Hematopoietic multipotent progenitor cell treated with erythropoietin and hydrocortisone succinate and interleukin-3 and kit ligand, for 6 days (in vitro differentiated cells): ENCODE data around the gene CLDN11.

ENCODE experiments used
- DNase-seq: peaks from one replicate; pipeline ENCODE4 v3.0.0-alpha.2; 2015

The CLDN11 gene

DNA sequence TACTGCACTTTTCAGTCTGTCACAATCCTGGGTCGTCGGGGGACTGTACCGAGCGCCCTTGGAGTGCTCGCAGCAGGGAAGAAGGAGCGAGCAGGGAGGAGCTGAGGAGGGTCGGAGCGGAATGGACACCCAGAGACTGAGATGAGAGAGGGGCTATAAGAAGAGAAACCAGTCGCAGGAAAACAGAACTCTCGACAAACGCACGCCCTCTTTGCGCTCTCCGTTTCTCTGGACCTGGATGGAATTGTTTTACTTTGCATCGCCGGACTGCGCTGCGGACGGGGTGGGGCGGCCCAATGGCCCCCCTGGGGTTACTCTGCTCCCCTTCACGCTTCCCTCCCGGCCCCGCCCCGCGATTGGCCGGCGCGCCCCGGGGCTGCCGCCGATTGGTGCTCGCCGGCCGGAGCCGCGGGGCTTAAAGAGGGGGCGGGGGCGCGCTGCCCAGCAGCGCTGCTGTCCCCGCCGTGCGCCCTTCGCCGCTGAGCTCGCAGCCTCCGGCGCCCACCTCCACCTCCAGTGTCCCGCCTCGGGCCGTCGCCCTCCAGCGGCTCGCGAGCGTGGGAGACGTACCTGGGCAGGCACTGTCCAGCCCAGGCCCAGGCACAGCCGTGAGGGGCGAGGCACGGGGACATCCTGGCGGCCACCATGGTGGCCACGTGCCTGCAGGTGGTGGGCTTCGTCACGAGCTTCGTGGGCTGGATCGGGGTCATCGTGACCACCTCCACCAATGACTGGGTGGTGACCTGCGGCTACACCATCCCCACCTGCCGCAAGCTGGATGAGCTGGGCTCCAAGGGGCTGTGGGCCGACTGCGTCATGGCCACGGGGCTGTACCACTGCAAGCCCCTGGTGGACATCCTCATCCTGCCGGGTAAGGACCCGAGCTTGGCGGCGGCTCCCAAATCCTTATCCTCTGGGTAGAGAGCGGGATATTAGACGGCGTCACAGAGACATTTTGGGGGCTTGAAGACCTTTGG, at the start of gene CLDN11:
Gene CLDN11 (plus strand): TSS at position 447 of the 977 bp plus-strand sequence. CDS start 199 bp downstream, at position 646.
- DNase-seq = peak; percentile 18

DNA sequence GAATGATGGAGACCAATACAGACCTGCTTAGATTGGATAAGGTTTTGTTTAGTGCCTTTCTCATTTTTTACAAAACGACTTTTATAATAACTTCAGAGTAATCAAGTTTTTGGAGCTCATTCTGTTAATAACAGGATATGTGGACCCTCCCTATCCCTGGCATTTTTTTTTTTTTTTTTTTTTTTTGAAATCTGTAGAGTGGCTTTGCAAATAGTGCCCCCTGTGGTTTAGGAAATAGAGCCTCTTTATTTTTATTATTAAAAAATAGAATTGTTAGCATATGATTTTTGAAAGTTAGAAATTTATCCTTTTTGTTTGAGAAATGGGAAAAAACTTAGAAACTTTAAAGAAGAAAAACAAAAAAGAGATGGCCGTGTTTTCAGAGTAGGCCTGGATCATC, 49.7 kb upstream of the CLDN11 start:
- DNase-seq = peak; percentile 57

DNA sequence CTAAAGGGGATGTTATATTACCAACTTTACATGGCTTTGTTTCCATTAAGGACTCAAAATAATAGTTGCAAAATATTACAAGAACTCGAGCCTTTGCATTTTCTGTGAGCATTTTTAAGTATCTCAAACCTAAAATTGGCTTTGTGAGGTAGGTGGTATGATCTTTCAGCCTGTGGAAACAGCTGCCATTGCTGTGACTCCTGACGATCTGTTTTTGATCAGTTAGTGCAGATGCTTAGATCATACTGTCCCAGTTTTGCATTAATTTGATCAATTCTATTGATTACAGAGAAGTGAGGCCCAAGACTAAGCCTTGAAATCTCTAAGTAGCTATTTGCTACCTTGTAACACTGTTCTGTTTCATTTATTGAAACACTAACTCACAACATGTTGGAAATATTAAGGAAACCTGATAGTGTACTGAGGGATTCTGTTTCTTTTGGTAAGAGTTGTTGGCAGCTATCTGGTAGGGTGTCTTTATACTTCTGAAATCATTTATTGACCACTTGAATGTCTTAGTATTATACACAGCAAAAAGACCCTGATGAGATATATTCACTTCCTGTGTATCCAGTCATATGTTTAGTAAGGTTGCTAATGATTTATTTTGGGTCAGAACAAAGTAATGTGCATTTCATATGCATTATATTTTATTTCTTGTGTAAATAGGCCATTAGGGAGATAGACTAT, 46.3 kb upstream of the CLDN11 start:
- no peak for DNase-seq

DNA sequence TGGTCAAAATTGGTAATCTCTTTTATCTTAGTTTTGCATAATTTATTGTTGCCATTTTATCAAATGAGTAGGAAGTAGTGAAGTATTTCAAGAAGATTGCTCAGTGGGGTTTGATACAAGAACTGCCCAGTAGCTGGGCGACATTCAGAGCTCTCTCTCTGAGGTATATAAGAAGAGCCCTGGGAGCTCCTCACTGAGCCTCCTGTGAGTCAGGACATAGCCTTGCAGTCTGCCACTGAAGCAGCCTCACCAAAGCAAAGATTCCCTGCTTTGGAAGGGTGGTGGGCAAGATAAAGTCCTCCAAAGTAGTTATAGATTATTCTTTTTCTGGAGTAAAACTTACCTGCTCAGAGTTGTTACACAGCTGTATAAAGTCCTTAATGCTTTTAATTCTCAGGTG, 35.1 kb upstream of the CLDN11 start:
- DNase-seq = no peak

GRCh38 chr3:170386468-170386867, 32.2 kb upstream of the CLDN11 start:
- DNase-seq = no peak

DNA sequence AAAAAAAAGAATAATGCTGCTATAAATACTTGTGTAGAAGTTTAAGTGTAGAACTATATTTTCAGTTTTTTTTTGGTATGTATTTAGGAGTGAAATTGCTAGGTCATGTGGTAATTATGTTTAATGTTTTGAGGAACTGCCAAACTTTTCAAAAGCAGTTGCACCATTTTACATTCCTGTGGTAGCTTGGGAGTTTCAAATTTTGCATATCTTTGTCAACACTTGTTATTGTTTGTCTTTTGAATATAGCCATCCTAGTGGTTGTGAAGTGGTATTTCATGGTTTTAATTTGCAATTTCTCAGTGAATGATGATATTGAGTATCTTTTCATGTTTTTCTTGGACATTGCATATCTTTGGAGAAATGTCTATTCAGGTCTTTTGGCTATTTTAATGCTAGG, 30.7 kb upstream of the CLDN11 start:
- DNase-seq = no peak

DNA sequence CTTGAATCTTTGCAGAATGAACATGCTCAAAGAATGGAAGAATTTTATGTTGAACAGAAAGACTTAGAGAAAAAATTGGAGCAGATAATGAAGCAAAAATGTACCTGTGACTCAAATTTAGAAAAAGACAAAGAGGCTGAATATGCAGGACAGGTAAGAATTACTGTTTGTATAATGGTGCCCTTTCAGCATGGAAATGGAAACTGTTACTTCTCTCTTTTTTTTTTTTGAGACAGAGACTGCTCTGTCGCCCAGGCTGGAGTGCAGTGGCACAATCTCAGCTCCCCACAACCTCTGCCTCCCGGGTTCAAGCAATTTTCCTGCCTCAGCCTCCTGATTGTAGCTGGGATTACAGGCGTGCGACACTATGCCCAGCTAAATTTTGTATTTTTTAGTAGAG, 27.6 kb upstream of the CLDN11 start:
- no peak for DNase-seq

DNA sequence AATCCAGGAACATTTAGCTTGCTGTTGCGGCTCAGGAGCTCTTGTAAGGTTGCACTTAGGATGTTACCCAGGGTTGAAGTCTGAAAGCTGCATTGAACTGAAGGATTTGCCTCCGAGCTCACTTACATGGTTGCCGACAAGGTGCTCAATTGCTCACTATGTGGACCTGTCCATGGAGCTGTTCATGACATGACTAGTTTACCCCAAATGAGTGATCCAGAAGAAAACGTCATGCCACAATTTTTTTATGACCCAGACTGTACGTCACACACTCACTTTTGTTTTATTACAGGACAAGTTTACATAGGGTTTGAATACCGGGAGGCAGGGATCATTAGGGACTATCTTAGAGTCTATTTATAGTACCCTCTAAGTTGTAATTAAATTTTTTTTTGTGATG, 21.0 kb upstream of the CLDN11 start:
- no peak for DNase-seq

DNA sequence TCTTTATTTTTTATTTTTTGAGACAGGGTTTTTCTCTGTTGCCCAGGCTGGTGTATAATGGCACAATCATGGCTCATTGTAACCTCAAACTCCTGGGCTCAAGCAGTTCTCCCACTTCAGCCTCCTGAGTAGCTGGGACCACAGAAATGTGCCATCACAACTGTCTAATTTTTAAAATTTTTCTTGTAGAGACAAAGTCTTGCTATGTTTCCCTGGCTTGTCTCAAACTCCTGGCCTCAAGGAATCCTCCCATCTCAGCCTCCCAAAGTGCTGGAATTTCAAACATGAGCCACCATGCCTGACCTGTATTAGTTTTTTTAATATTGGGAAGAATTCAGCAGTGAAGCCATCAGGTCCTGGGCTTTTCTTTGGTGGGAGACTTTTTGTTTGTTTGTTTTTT, 13.6 kb upstream of the CLDN11 start:
- DNase-seq = no peak

DNA sequence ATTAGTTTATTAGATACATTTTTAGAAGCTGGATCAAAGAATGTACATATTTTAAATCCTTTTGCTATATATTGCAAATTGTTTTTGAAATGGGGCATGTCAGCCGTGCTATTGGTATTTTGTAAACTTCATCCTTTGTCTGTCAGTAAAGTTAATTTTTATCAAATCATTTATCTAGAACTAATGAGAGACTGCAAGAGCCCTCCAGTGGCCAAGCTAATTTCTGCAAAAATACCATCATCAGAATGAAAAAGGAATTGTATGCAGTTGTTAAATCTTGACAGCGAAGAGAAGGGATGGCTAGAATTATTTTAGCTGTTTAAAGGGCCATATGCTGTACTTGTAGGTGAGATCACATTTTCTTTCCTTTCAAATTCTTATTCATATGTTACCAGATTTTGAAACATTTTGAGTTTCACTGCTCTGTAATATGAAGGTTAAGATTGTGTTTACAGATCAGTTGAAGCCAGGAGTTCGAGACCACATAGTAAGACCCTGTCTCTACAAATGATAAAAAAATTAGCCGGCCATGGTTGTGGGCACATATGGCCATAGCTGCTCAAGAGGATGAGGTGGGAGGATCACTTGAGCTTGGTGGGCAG, 8.1 kb upstream of the CLDN11 start:
- peak; percentile 75 for DNase-seq

DNA sequence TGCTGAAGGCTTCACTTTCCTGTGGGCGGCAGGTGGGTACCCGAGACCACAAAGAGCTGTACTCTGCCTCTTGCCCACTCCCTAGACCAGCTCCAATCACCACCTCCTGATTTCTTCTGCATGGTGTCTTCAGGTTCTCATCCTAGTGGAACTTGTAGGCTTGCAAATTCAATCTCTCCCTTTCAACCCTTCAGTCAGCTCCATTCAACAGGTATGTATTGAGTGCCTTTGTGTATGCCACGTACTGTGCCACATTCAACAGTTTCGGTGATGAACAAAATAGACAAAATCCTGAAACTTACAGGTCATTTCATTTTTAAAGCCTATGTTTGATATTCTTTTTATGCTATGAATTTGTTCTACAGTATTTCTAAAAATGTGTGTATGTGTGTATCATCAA, 5.4 kb upstream of the CLDN11 start:
- DNase-seq = no peak

GRCh38 chr3:170414202-170414663, 4.4 kb upstream of the CLDN11 start:
- peak; percentile 90 for DNase-seq

DNA sequence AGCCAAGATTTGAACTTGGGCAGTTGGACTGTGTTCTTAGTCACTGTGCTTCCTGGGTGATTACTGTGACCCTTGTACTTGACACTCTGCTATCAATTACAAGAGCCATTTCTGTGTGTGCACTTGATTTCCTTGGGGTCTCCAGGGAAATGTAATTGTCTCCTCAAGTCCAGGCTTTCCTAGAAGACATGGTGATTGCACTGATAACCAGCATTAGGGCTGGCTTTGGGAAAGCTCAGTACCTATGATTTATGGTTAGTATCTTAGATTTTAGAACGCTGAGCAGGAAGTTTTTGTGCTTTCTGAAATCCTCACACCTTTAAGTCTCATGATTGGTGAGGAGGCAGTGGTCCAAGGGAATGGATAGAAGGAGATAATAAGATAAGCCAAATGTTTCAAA, 1.6 kb upstream of the CLDN11 start:
- no peak for DNase-seq

DNA sequence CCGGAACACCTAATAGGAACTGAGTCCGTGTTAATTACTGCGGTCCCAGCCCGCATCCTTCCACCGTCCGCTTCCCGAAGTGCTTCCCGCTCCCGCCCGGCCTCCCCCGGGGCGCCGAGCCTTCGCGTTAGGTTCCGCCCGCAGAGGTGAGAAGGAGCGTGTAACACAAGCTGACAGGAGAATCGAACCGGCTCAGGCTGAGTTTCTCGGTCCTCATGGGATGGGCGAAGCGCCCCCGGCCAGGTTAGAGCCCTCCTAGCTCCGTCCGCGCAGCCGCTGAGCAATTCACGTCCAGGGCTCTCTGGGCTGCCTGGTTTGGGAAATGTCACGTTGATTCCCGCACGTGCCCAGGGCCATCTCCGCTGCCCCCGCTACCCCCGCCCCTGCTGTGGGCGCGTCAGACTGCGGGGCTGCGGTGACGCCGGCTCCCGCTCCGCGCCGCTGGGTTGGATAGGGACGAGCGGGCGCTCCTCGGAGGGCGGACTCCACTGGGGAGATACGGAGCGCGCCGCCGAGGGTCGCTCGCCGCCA, 954 bp downstream of the CLDN11 start:
- DNase-seq = peak; percentile 22

DNA sequence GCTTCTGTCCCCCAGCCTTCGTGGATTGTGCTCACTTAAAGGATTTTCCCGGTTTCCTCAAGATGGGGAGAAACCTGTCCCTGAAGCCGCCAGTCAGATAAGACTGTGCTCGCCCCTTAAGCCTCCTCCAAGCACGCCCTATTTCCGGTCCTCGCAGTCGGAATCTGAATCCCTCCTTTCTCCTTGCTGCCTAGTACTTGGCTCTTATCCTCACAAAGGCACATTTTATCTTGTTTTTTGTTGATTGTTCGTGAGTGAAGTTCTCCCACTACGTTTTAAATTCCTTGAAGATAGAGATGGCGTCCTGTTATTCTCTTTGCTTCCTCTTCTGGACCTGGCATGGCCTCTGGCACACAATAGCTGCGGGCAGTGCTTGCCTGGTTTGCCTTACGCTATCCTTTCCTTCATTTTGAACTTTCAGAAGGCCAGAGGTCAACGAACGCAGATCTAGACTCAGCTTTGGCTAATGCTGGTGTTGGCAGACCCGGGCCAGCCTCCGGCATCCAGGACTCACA, 1.7 kb downstream of the CLDN11 start:
- DNase-seq = no peak

DNA sequence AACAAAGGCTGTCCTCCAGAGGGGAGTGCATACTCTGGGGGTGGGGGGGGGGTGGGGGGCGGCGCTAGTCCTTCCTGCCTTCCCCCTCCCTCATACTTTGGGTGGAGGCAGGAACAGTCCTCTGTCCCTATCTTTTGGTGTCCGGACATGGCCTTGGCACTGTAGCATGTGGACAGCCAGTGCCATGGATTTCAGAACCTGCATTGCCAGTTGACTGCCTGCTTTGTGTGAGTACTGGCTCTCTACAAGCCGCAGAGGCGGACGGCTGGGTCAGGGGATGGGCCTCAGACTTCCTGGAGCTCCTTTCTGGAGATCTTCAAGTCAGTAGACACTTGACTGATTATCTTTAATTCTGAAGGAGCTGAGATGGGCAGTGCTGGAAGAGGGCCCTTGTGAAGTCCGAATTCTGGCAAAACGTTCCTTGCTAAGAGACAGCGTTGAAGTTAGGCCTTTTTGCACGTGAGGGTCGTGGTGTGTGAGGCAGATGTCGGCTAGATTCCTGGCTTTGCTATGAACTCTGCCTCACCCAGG, 2.5 kb downstream of the CLDN11 start:
- DNase-seq = no peak

DNA sequence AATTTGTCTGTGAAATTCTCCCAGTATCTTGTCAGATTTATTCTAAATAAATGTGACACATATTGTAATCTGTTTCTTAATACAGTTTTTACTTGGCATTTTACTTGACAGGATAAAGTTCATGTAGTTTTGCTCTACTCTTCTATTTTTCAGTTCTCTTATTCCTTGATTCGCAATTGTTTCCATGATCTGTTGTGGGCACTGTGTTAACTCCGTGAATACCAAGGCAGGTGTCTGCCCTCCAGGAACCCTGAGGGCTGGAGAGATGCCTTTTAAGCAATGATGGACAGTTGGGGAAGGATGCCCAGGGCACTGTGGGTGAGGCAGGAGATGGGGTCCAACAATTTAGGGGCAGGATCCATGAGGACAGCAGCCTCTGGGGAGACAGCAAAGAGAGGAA, 3.1 kb downstream of the CLDN11 start:
- DNase-seq = no peak

GRCh38 chr3:170423001-170423615, 4.4 kb downstream of the CLDN11 start:
- DNase-seq = no peak

DNA sequence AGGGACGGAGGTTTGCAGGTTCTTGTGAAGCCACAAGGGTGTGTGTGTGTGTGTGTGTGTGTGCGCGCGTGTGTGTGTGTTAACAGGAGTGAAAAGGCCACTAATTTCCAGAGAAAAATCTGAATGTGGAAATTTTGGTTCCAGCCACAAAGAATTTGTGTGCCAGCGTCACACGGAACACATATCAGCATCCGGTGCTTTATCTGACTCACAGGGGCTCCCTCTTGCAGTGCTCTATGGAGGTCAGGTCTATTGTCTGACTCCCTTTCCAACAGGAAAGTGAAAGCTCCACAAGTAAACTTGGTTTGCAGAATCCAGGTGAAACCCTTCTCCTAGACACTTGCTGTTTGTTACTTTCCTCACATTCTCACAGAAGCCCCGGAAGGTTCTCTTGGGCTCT, 6.2 kb downstream of the CLDN11 start:
- no peak for DNase-seq

GRCh38 chr3:170425491-170426239, 7.0 kb downstream of the CLDN11 start:
- DNase-seq = no peak

DNA sequence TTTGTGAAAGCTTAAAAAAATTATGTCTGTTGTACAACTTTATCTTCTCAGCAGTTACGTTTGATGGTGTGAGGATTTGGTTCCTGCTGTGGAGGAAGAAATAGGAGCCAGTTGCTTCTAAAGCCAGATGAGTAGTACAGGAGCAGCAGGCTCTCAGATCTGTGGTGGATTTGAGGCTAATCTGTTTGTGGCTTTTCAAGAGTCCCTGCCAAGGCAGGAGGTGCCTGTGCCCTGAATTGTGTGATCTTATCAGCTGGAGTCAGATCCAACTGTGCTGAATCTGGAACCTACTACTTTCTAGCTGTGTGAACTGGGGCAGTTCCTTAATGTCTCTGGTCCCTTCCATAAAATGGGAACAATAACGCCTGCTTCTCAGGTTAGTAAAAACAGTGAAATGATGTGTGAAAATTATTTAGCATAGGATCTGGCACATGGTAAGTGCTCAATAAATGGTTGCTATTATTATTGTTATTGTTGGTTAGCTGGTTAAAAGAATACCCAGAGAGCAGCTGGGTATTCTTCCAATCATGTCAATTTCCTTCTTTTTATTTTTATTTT, 7.7 kb downstream of the CLDN11 start:
- peak; percentile 28 for DNase-seq
